GM12865 (cell line): ENCODE measurements around the gene SEC31B.
A peak's percentile ranks its signal among the peaks of the same experiment; 100 is the strongest.

Experiments
- DNase-seq: peaks from one replicate; pipeline ENCODE4 v3.0.0; 2010; ENCODE audit warnings: low read depth
- H3K4me3 ChIP-seq: 2 replicates; pipeline ENCODE4 v1.5.1; 2011; ENCODE audit warnings: mild to moderate bottlenecking, low read depth, low read length, control low read depth
- CTCF ChIP-seq: IDR thresholded peaks from 2 replicates; pipeline ENCODE4 v1.5.1; 2011; ENCODE audit warnings: low read length, control low read depth, low read depth, inconsistent platforms; ENCODE audit not compliant: insufficient read depth; ENCODE audit errors: missing control alignments

Gene SEC31B

GRCh38 chr10:100489396-100489795 is 30.3 kb downstream of the SEC31B start:
- no peak for TF ChIP-seq CTCF
- DNase-seq = no peak
- no peak overlapping the region for H3K4me3 ChIP-seq

- no peak for TF ChIP-seq CTCF
- no peak for DNase-seq
- H3K4me3 ChIP-seq = no peak overlapping the region
Measured at GRCh38 chr10:100487529-100487928, 32.1 kb downstream of the SEC31B start.

- no peak for DNase-seq
- H3K4me3 ChIP-seq = no peak overlapping the region
- no peak for TF ChIP-seq CTCF
Measured at GRCh38 chr10:100485801-100486495, 33.7 kb downstream of the SEC31B start.

GRCh38 chr10:100485366-100485765 is 34.3 kb downstream of the SEC31B start:
- DNase-seq = no peak
- no peak for TF ChIP-seq CTCF
- H3K4me3 ChIP-seq = no peak overlapping the region

DNA sequence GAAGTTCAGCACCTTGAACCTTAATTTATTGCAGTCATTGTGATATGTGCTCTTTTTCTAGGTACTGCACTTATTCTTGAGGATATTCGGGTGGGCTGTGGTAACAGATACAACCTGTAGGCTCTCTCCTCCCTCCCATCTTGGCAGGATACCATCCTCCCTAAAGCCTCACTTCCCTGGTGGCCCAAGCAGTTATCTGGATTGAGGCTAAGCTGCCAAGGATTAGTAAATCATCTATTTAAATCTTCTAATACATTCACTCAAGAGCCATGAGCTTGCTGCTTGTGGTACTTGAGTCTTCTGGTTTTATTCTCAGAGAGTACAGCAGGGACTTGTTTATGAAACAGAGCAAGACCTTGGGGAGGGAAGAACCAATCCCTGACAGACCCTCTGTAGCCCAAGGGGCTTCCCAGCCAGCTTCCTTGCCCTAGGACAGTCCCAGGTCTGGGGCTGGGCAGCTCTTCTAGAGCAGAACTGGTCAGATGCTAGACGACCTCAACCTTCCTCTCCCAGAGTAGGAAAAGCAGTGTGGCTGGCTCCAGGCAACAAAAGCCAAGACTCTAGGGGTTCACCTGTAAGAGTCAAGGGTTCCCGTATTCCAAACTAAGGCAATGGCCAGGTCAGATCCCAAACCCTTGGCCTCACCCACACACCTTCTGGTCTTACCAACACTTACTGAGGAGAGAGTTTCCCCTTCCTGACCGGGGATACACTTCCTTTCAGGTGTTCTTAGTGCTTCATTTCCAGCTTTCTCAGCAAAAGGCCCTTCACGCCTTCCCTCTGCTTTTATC is 35.6 kb downstream of the SEC31B start:
- no peak overlapping the region for H3K4me3 ChIP-seq
- no peak for DNase-seq
- TF ChIP-seq CTCF = no peak

- no peak for DNase-seq
- H3K4me3 ChIP-seq = no peak overlapping the region
- no peak for TF ChIP-seq CTCF
Measured at GRCh38 chr10:100482834-100483185, 36.9 kb downstream of the SEC31B start.

GRCh38 chr10:100482181-100482833 is 37.4 kb downstream of the SEC31B start:
- peak; percentile 76 for DNase-seq
- peak; percentile 82 for TF ChIP-seq CTCF
- H3K4me3 ChIP-seq = peak overlapping the region; percentile 34
